OCI-LY7 (cell line): ENCODE measurements around the gene GIGYF1.

Source experiments
- CTCF ChIP-seq: fragments of 200-600 bp; sonication (generic); conservative IDR thresholded peaks from 2 replicates; pipeline ENCODE4 v1.5.1; 2014; ENCODE audit warnings: mild to moderate bottlenecking, antibody characterized with exemption, low read length, moderate library complexity, mixed read lengths
- EZH2phosphoT487 ChIP-seq: fragments of 200-600 bp; sonication (generic); IDR thresholded peaks from 2 replicates; pipeline ENCODE4 v1.6.1; 2018; ENCODE audit warnings: low read depth, borderline replicate concordance, mild to moderate bottlenecking, mixed run types, antibody characterized with exemption, low read length, moderate library complexity, mixed read lengths

GRCh38 chr7:100730136-100730800 is 36.2 kb upstream of the GIGYF1 start:
- TF ChIP-seq CTCF (no peak), EZH2phosphoT487 (no peak)
